HepG2 (cell line): ENCODE data around the gene ATG9A. TPM values are rescaled to one million over a fixed set of nuclear protein-coding genes. Genes with fewer than 3 reads are reported as not detected.

ENCODE experiments used
- HINFP ChIP-seq: sonication (generic); formaldehyde crosslinking; IDR thresholded peaks from 2 replicates; pipeline ENCODE4 v1.4.0; 2020; ENCODE audit warnings: low read depth, mild to moderate bottlenecking, missing genetic modification reagents
- HNRNPUL1 ChIP-seq: fragments of 200-400 bp; formaldehyde crosslinking; IDR thresholded peaks from 2 replicates; pipeline ENCODE4 v1.6.1; 2017; ENCODE audit warnings: low read depth, mild to moderate bottlenecking, low read length, moderate library complexity
- KLF6 ChIP-seq: IDR thresholded peaks from 2 replicates; pipeline ENCODE4 v1.8.0; 2016; ENCODE audit warnings: missing biosample characterization, missing genetic modification reagents
- MAF1 ChIP-seq: sonication (generic); formaldehyde crosslinking; IDR thresholded peaks from 2 replicates; pipeline ENCODE4 v1.5.0; 2020; ENCODE audit warnings: missing genetic modification reagents, borderline replicate concordance
- PCBP2 ChIP-seq: fragments of 200-400 bp; formaldehyde crosslinking; optimal IDR thresholded peaks from 2 replicates; pipeline ENCODE3; 2018; ENCODE audit warnings: low read length, low read depth; ENCODE audit not compliant: poor library complexity, severe bottlenecking
- SETDB1 ChIP-seq: sonication (generic); formaldehyde crosslinking; IDR thresholded peaks from 2 replicates; pipeline ENCODE4 v1.5.1; 2020; ENCODE audit warnings: missing genetic modification reagents, mild to moderate bottlenecking, borderline replicate concordance
- STAG1 ChIP-seq: sonication (generic); formaldehyde crosslinking; IDR thresholded peaks from 2 replicates; pipeline ENCODE4 v1.4.0; 2020; ENCODE audit warnings: missing genetic modification reagents
- ZNF136 ChIP-seq: sonication (generic); formaldehyde crosslinking; IDR thresholded peaks from 2 replicates; pipeline ENCODE4 v1.8.1; 2022; ENCODE audit warnings: low read depth, mild to moderate bottlenecking, moderate library complexity, missing genetic modification reagents
- ZNF230 ChIP-seq: sonication (generic); formaldehyde crosslinking; IDR thresholded peaks from 2 replicates; pipeline ENCODE4 v1.4.0; 2020; ENCODE audit warnings: mild to moderate bottlenecking, missing genetic modification reagents
- ZNF276 ChIP-seq: sonication (generic); formaldehyde crosslinking; IDR thresholded peaks from 2 replicates; pipeline ENCODE4 v1.4.0; 2020; ENCODE audit warnings: mild to moderate bottlenecking, low read depth, missing genetic modification reagents
- ZNF281 ChIP-seq: sonication (generic); formaldehyde crosslinking; IDR thresholded peaks from 2 replicates; pipeline ENCODE4 v1.4.0; 2020; ENCODE audit warnings: missing genetic modification reagents, borderline replicate concordance
- ZNF577 ChIP-seq: sonication (generic); formaldehyde crosslinking; IDR thresholded peaks from 2 replicates; pipeline ENCODE4 v1.4.0; 2020; ENCODE audit warnings: mild to moderate bottlenecking, low read depth, missing genetic modification reagents, borderline replicate concordance
- ZNF598 ChIP-seq: sonication (generic); formaldehyde crosslinking; IDR thresholded peaks from 2 replicates; pipeline ENCODE4 v1.5.1; 2020; ENCODE audit warnings: mild to moderate bottlenecking, missing genetic modification reagents, borderline replicate concordance
- ZNF790 ChIP-seq: sonication (generic); formaldehyde crosslinking; IDR thresholded peaks from 2 replicates; pipeline ENCODE4 v1.8.0; 2022; ENCODE audit warnings: missing genetic modification reagents, mild to moderate bottlenecking, borderline replicate concordance
- ZNF800 ChIP-seq: sonication (generic); formaldehyde crosslinking; IDR thresholded peaks from 2 replicates; pipeline ENCODE4 v1.4.0; 2020; ENCODE audit warnings: missing genetic modification reagents
- polyA plus RNA-seq, 8 experiments: library from polyadenylated mRNA; depleted of rRNA in 3 of 8; stranded (reverse) in 7 of 8; unstranded in 1 of 8; fragments of >200 nt; fragmentation: Illumina TruSeq in 4 of 8; extraction: Trizol in 4 of 8; gene quantifications; 2 replicates each; pipeline versions ENCODE4 v1.2.1 to v1.2.3, GENCODE V29; 2011 to 2016; ENCODE audit warnings: low read depth in 4 of 8, missing spikeins in 1 of 8, mixed read lengths in 1 of 8; ENCODE audit not compliant: insufficient read depth in 1 of 8
- total RNA-seq, 5 experiments: library from RNA; depleted of rRNA; stranded (reverse); fragments of >200 nt; fragmentation: Illumina TruSeq; extraction: Trizol; gene quantifications; 2 replicates each; pipeline ENCODE4 v1.2.3, GENCODE V29; 2016; ENCODE audit warnings: low read depth in 1 of 5
- TF ChIP-seq, protein P1 (sequence below): sonication (generic); formaldehyde crosslinking; IDR thresholded peaks from 2 replicates; pipeline ENCODE4 v1.5.1; 2020; ENCODE audit warnings: mild to moderate bottlenecking, moderate library complexity, missing genetic modification reagents

ATG9A gene
- total and polyA plus RNA-seq, 2 of the 13 experiments (the other 11 are each of a cell fraction or from before 2014, with no cell fraction given): 35.0 to 131 TPM

- TF ChIP-seq ZNF276 (peak; percentile 49; the same call in 1 of the 2 replicates), HINFP (peak; percentile 89), ZNF790 (CRISPR knock-in tag) (peak; percentile 76; the same call in 1 of the 2 replicates), HNRNPUL1 (no peak), SETDB1 (CRISPR knock-in tag) (no peak), ZNF598 (CRISPR knock-in tag) (peak; percentile 93), ZNF136 (peak; percentile 28; the same call in 1 of the 2 replicates), KLF6 (CRISPR knock-in tag) (peak; percentile 57; the same call in 1 of the 2 replicates), ZNF800 (no peak; the same call in 1 of the 2 replicates), PCBP2 (no peak), STAG1 (CRISPR knock-in tag) (no peak; the same call in 1 of the 2 replicates), ZNF577 (no peak), MAF1 (CRISPR knock-in tag) (0 out of 2 replicates have a peak, but pooled peaks have one; percentile 29), ZNF230 (CRISPR knock-in tag) (peak; percentile 39; the same call in 1 of the 2 replicates), ZNF281 (no peak)
- TF ChIP-seq, protein P1, sequence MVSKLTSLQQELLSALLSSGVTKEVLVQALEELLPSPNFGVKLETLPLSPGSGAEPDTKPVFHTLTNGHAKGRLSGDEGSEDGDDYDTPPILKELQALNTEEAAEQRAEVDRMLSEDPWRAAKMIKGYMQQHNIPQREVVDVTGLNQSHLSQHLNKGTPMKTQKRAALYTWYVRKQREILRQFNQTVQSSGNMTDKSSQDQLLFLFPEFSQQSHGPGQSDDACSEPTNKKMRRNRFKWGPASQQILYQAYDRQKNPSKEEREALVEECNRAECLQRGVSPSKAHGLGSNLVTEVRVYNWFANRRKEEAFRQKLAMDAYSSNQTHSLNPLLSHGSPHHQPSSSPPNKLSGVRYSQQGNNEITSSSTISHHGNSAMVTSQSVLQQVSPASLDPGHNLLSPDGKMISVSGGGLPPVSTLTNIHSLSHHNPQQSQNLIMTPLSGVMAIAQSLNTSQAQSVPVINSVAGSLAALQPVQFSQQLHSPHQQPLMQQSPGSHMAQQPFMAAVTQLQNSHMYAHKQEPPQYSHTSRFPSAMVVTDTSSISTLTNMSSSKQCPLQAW (CRISPR knock-in tag): peak; percentile 85
Measured at GRCh38 chr2:219229305-219230058, at the start of gene ATG9A, which contains the start of gene ANKZF1 (continued).
